HUES64 (cell line): ENCODE measurements around the gene MYMK.

ENCODE experiments used
- H3K27ac ChIP-seq: 2 replicates; pipeline ENCODE4 v1.7.0; 2013; ENCODE audit warnings: low read depth, low read length, inconsistent platforms
- H3K27me3 ChIP-seq: 2 replicates; pipeline ENCODE4 v1.6.1; 2013; ENCODE audit warnings: mild to moderate bottlenecking, low read length; ENCODE audit not compliant: insufficient read depth
- H3K36me3 ChIP-seq: 2 replicates; pipeline ENCODE4 v1.6.1; 2013; ENCODE audit warnings: mild to moderate bottlenecking, low read length; ENCODE audit not compliant: insufficient read depth
- H3K4me1 ChIP-seq: 2 replicates; pipeline ENCODE4 v1.6.1; 2013; ENCODE audit warnings: mild to moderate bottlenecking, low read length, moderate library complexity; ENCODE audit not compliant: insufficient read depth
- H3K4me3 ChIP-seq: 2 replicates; pipeline ENCODE4 v1.5.1; 2013; ENCODE audit warnings: mild to moderate bottlenecking, low read length, moderate library complexity
- H3K9ac ChIP-seq: 2 replicates; pipeline ENCODE4 v1.6.1; 2013; ENCODE audit warnings: mild to moderate bottlenecking, low read depth, low read length
- H3K9me3 ChIP-seq: 2 replicates; pipeline ENCODE4 v1.6.1; 2013; ENCODE audit warnings: low read depth, low read length; ENCODE audit not compliant: insufficient read depth
- WGBS: fragments of 150-250, 120-280 bp; methylation state at CpG from one replicate; pipeline ENCODE4 v1.1.7; 2013; ENCODE audit warnings: missing lambda C conversion rate; 5-methylcytosine and 5-hydroxymethylcytosine counted together

The MYMK gene

DNA sequence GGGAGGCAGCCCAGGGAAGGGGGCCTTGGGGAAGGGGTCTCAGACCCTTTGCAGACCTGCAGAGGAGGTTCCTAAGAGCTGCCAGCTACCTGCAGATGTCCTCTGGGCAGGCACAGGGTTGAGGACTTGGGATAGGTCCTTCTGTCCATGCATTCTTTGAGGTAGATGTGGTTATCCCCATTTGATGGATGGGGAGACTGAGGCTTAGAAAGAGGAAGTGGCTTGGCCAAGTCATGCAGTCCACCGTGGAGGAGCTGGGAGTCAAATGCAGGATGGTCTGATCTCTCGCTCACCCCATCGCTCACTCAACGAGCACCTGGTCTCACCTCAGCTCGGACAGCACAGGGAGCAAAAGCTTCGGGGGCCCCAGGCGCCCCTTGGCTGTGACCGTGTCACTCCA lies 30.0 kb upstream of the MYMK start:
- Histone ChIP-seq H3K27me3 (no peaks in the 10 kb centered on the region), H3K9me3 (no peaks in the 10 kb centered on the region), H3K4me1 (peaks cover 14% of the 10 kb centered on the region), H3K4me3 (no peak overlapping the region), H3K9ac (no peak overlapping the region), H3K27ac (no peak overlapping the region), H3K36me3 (no peaks in the 10 kb centered on the region)
- WGBS = 95% methylated on average over 8 of the region's 8 CpGs

DNA sequence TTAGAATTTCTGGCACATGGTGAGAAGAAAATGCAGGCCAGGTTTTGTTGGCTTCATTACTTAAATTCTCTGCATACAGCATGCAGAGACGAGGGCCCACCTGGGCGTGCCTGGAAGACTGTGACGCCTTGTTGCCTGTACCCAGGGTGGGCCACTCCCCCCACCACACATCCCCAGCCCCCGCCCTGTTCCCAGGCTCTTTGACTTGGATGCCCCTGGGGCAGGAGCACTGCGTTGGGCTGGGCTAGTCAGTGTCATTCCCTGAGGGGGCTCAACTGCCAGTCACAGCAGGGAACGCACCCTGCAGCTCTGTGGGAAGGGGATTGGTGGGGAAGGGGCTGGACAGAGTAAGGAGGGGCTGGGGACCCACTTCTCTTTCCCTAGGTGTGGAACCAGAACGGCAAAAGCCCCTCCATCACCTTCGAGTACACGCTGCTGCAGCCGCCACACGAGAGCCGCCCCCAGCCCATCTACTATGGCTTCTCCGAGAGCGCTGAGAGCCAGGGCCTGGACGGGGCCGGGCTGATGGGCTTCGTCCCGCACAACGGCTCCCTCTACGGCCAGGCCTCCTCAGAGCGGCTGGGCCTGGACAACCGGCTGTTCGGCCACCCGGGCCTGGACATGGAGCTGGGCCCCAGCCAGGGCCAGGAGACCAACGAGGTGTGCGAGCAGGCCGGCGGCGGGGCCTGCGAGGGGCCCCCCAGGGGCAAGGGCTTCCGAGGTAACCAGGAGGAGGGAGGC lies 29.4 kb upstream of the MYMK start:
- H3K4me1 ChIP-seq = peaks cover 14% of the 10 kb centered on the region
- no peak overlapping the region for H3K9ac ChIP-seq
- H3K27me3 ChIP-seq = no peaks in the 10 kb centered on the region
- H3K9me3 ChIP-seq = no peaks in the 10 kb centered on the region
- H3K4me3 ChIP-seq = no peak overlapping the region
- H3K36me3 ChIP-seq = no peaks in the 10 kb centered on the region
- H3K27ac ChIP-seq = no peak overlapping the region
- 73% methylated on average over 31 of the region's 31 CpGs for WGBS

DNA sequence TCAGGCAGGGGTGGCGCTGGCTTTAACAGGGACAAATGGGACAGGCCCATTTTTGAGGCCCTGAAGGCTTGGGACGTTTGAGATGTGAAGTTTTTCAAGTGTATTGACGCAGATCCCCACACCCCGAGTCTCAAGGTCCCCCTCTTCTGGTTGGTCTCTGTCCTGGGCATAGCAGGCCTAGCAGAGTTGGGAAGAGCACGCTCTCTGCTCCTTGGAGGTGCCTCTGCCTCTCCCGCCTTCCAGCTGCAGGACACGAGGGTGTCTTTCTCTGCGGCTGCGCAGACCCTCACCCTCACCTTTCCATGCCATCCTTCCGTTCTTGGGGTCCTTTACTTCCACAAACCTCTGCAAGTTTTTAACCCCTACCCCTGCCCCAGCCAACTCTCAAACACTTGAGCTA lies 28.4 kb upstream of the MYMK start:
- H3K27me3 ChIP-seq = no peaks in the 10 kb centered on the region
- no peak overlapping the region for H3K9ac ChIP-seq
- H3K9me3 ChIP-seq = no peaks in the 10 kb centered on the region
- H3K27ac ChIP-seq = no peak overlapping the region
- H3K4me3 ChIP-seq = no peak overlapping the region
- WGBS = 90% methylated on average over 10 of the region's 10 CpGs
- no peaks in the 10 kb centered on the region for H3K36me3 ChIP-seq
- H3K4me1 ChIP-seq = peaks cover 7% of the 10 kb centered on the region; the same call in 1 of the 2 replicates

DNA sequence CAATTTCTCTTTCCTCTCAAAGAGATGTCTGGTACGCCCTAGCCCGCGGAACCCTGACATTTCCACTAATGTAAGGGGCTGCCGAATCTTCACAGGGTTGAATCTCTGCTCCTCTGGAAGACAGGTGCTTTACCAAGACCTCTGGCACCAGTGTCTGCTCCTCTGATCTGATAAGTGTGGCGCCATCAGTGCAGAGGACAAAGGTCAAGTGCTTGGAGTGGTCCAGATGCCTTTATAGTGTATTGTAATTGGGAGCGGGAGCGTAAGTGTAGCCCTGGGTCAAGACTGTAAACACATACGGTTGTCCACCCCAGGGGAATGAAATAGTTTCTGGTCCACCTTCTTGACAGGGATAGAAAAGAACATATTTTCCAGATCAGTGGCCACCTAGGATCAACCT lies 27.5 kb upstream of the MYMK start:
- 96% methylated on average over 8 of the region's 8 CpGs for WGBS

DNA sequence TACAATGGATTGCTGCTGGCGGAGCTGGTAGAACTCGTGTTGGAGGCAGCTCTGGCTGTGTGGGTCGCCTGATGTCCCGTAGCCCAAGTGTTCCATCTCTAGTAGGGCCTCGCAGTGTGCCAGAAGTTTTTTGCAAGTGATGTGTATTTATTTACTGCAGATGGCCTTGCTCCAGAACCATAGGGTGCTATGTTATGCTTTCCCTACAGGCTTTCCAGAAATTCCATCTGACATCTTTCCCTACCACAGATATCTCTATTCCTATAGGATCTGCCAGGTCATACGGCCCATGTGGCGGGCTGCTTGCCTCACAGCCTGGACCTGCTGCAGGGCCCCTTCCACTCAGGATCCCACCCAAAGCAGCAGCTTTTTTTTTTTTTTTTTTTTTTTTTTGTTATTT lies 26.7 kb upstream of the MYMK start:
- H3K9ac ChIP-seq = no peak overlapping the region
- 87% methylated on average over 7 of the region's 7 CpGs for WGBS
- H3K27ac ChIP-seq = no peak overlapping the region
- no peaks in the 10 kb centered on the region for H3K27me3 ChIP-seq
- peaks cover 4% of the 10 kb centered on the region; the same call in 1 of the 2 replicates for H3K4me1 ChIP-seq
- no peak overlapping the region for H3K4me3 ChIP-seq
- no peaks in the 10 kb centered on the region for H3K36me3 ChIP-seq
- no peaks in the 10 kb centered on the region for H3K9me3 ChIP-seq

More for the DNA sequence above, 27.5 kb upstream of the MYMK start:
- Histone ChIP-seq H3K36me3 (no peaks in the 10 kb centered on the region), H3K4me3 (no peak overlapping the region), H3K27me3 (no peaks in the 10 kb centered on the region), H3K4me1 (peaks cover 4% of the 10 kb centered on the region; the same call in 1 of the 2 replicates), H3K27ac (no peak overlapping the region), H3K9ac (no peak overlapping the region), H3K9me3 (no peaks in the 10 kb centered on the region)

DNA sequence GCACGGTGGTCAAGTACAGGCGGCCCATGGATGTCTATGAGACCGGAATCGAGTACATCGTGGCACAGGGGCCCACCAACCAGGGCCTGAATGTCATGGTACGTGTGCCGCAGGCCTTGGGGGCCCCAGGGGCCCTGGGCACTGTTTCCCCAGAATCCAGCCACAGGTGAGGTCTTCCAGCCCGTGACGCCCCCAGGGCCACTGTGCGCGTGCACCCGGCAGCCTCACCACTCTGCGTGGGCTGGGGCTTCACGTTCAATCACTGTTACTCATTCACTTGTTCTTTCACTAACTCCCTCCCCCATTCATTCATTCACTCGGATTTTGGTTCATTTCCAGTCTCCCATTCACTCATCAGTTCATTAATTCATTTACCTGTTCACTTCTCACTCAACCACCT lies 22.4 kb upstream of the MYMK start:
- Histone ChIP-seq H3K27ac (no peak overlapping the region), H3K27me3 (no peaks in the 10 kb centered on the region), H3K9me3 (no peaks in the 10 kb centered on the region), H3K4me1 (no peaks in the 10 kb centered on the region), H3K36me3 (no peaks in the 10 kb centered on the region), H3K4me3 (no peak overlapping the region), H3K9ac (no peak overlapping the region)
- WGBS = 87% methylated on average over 15 of the region's 15 CpGs

DNA sequence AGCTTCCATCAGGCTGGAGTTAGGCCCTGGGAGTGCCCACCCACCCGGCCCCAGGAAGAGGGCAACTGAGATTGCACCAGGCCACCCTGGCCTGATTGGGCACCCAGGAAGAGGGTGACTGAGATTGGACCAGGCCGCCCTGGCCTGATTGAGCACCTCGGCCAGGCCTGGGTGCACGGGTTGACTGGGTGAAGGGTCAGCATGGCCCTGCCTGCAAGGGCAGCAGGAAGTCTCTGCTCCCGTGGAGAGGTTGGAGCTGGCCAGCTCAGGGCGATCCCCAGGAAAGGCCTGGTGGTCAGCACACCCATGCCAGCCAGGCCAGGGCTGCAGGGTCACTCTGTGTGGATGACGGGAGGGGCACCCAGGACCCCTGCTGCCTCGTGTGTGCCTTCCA lies 21.5 kb upstream of the MYMK start:
- Histone ChIP-seq H3K36me3 (no peaks in the 10 kb centered on the region), H3K27me3 (no peaks in the 10 kb centered on the region), H3K9me3 (no peaks in the 10 kb centered on the region), H3K4me3 (no peak overlapping the region), H3K27ac (no peak overlapping the region), H3K9ac (no peak overlapping the region), H3K4me1 (no peaks in the 10 kb centered on the region)
- WGBS = 86% methylated on average over 8 of the region's 8 CpGs

DNA sequence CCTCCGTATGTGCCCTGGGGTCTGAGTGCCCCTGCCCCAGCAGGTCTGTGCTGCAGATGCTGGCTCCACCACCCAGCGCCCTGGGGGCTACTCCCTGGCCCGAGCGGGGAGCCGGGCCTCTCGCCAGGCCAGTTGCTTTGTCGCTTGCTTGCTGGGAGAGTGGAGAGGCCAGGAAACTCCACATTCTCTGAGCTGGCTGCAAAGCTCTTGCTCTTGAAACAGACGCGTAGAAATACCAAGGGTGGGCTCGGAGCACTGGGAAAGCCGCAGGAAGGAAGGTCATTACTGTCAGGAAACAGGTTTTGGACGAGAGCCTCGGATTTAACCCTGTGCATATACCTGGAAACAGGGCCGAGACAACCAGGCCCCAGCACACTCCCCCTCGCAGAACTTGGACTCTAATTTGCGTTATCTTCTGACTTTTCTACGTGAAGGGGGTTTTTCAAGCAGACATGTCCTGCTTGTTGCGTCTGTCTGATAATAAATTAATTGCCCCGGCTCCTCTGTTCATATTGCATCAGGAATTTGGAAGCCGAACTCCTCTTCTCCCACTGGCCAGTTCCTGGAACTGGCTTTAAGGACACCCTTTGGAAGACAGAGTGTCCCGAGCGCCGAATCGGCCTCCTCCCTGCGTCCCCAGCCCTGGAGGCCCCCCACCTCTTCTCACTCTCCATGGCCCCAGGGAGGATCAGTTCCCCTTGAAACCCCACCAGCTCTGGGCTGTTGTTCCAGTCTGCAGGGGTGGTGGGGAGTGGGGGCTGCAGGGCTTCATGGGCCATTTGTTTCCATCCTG lies 20.9 kb upstream of the MYMK start:
- Histone ChIP-seq H3K4me3 (no peak overlapping the region), H3K9ac (no peak overlapping the region), H3K4me1 (no peaks in the 10 kb centered on the region), H3K9me3 (no peaks in the 10 kb centered on the region), H3K36me3 (no peaks in the 10 kb centered on the region), H3K27ac (no peak overlapping the region), H3K27me3 (no peaks in the 10 kb centered on the region)
- WGBS = 92% methylated on average over 25 of the region's 25 CpGs

DNA sequence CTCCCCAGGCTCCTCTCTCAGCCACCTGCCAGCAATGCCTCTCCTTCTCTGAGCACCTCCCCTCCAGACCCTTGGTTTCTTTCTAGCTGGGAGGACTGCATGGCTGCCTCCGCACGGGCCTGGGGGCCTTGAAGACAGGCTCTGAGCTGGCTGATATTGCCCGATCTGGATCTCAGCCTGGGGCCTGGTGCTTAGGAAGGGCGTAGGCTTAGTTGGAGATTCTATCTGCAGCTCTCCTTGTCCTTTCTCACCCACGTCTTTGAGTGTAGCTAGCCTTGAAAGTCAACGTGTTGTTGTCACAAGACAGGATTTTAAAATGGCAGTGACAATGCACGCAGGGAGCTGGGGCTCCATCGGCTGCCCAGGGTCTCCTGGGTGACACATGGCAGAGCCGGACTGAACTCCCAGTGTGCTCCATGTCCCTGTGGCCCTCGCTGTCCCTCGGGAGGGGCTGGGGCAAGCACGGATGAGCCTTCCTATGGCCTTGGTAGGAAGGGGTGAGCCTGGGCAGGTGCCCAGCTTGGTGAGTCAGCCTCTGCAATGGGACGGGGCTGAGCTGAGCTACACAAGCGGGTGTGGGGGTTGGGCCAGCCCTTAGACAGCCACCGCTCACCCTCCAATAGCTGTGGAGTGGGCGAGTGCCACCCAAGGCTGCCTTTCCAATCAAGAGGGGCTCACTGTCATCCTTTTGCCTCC lies 19.2 kb upstream of the MYMK start:
- Histone ChIP-seq H3K9me3 (no peaks in the 10 kb centered on the region), H3K4me3 (no peak overlapping the region), H3K27me3 (no peaks in the 10 kb centered on the region), H3K27ac (no peak overlapping the region), H3K36me3 (no peaks in the 10 kb centered on the region), H3K9ac (no peak overlapping the region), H3K4me1 (peaks cover 11% of the 10 kb centered on the region; the same call in 1 of the 2 replicates)
- WGBS = 90% methylated on average over 16 of the region's 16 CpGs

DNA sequence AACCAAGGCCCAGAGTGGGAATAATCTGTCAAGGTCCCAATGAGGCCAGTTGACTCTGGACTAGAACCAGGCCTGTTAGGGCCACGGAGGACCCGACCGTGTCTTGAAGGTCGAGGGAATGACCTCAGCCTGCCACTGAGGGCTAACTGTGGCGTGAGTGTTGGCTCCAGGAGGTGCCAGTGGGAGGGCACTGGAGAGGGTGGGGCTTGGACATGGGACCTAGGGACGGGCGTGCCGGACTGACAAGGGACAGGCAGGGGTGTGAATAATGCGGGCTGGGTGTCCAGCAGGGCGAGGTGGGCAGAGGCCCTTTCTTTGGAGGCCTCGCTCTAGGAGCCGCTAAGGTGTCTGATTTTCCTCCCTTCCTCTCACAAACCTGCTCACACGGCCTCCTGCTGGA lies 17.2 kb upstream of the MYMK start:
- Histone ChIP-seq H3K9ac (no peak overlapping the region), H3K27me3 (no peaks in the 10 kb centered on the region), H3K4me1 (peaks cover 13% of the 10 kb centered on the region; the same call in 1 of the 2 replicates), H3K4me3 (no peak overlapping the region), H3K9me3 (no peaks in the 10 kb centered on the region), H3K27ac (no peak overlapping the region), H3K36me3 (no peaks in the 10 kb centered on the region)
- 82% methylated on average over 13 of the region's 13 CpGs for WGBS

DNA sequence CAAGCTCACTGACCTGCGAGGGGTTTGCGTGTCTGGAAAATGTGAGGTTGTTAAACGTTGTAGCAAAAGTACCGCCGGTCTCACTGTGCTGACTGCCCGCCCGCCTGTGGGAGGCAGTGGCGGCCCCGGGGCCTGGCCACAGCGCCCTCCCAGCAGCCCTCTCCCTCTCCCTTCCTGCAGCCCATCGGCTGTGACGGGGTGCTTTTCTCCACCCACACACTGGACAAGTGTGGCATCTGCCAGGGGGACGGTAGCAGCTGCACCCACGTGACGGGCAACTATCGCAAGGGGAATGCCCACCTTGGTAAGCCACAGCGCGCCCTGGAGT lies 15.9 kb upstream of the MYMK start:
- H3K4me3 ChIP-seq = no peak overlapping the region
- H3K9me3 ChIP-seq = no peaks in the 10 kb centered on the region
- peaks cover 4% of the 10 kb centered on the region; the same call in 1 of the 2 replicates for H3K27me3 ChIP-seq
- WGBS = 90% methylated on average over 18 of the region's 18 CpGs
- no peak overlapping the region for H3K27ac ChIP-seq
- peaks cover 13% of the 10 kb centered on the region; the same call in 1 of the 2 replicates for H3K4me1 ChIP-seq
- H3K9ac ChIP-seq = no peak overlapping the region
- no peaks in the 10 kb centered on the region for H3K36me3 ChIP-seq
